CD4-positive, alpha-beta memory T cell (primary cell): ENCODE measurements around the gene PSD2. TPM values are rescaled to one million over a fixed set of nuclear protein-coding genes. Genes with fewer than 3 reads are reported as not detected.

ENCODE experiments used
- CTCF ChIA-PET: fragments of 350-600 bp; sonication (Branson Sonifier 250); formaldehyde crosslinking; loops from one replicate; lab custom pipeline; 2021; ENCODE audit warnings: inconsistent platforms; ENCODE audit not compliant: partially characterized antibody; lab: Charles Lee
- POLR2A ChIA-PET: fragments of 350-600 bp; sonication (Branson Sonifier 250); formaldehyde crosslinking; loops from one replicate; lab custom pipeline; 2021; ENCODE audit not compliant: partially characterized antibody; lab: Charles Lee
- DNase-seq, 5 donors: peaks; one replicate each; pipeline versions ENCODE4 v3.0.0 to v3.0.0-alpha.2; 2020 to 2022; ENCODE audit warnings: mixed read lengths in 1 of 5
- H3K27ac ChIP-seq: one replicate; pipeline ENCODE4 v1.7.0; 2013; ENCODE audit warnings: low read depth, low read length
- H3K27me3 ChIP-seq: 2 replicates; pipeline ENCODE4 v1.7.0; 2013; ENCODE audit warnings: mild to moderate bottlenecking, low read length, moderate library complexity; ENCODE audit not compliant: insufficient read depth
- H3K36me3 ChIP-seq: 2 replicates; pipeline ENCODE4 v1.7.0; 2013; ENCODE audit warnings: mild to moderate bottlenecking, low read length, moderate library complexity; ENCODE audit not compliant: insufficient read depth
- H3K4me1 ChIP-seq: 2 replicates; pipeline ENCODE4 v1.7.0; 2013; ENCODE audit warnings: mild to moderate bottlenecking, low read length, moderate library complexity; ENCODE audit not compliant: insufficient read depth
- H3K4me3 ChIP-seq, 2 donors: one replicate each; pipeline ENCODE4 v1.7.0; 2013; ENCODE audit warnings: low read length in 2 of 2, mild to moderate bottlenecking in 1 of 2
- H3K9me3 ChIP-seq, 2 donors: one replicate each; pipeline ENCODE4 v1.7.0; 2013; ENCODE audit warnings: low read length in 2 of 2, control low read depth in 1 of 2; ENCODE audit not compliant: control insufficient read depth in 1 of 2
- H3K27ac Mint-ChIP-seq, 7 donors: one replicate each; pipeline ENCODE4 v1.8.0; 2020 to 2021; ENCODE audit warnings: mixed read lengths in 7 of 7, mild to moderate bottlenecking in 6 of 7, inconsistent platforms in 3 of 7, moderate library complexity in 3 of 7
- H3K27me3 Mint-ChIP-seq, 2 donors: one replicate each; pipeline ENCODE4 v1.8.0; 2020 to 2021; ENCODE audit warnings: mixed read lengths in 2 of 2
- H3K36me3 Mint-ChIP-seq, 2 donors: one replicate each; pipeline ENCODE4 v1.8.0; 2020 to 2021; ENCODE audit warnings: mixed read lengths in 2 of 2, inconsistent platforms in 1 of 2, mild to moderate bottlenecking in 1 of 2
- H3K4me1 Mint-ChIP-seq, 4 donors: one replicate each; pipeline ENCODE4 v1.8.0; 2020 to 2021; ENCODE audit warnings: mixed read lengths in 4 of 4, mild to moderate bottlenecking in 1 of 4
- H3K4me3 Mint-ChIP-seq, 8 donors: one replicate each; pipeline ENCODE4 v1.8.0; 2020 to 2021; ENCODE audit warnings: mixed read lengths in 8 of 8, mild to moderate bottlenecking in 7 of 8, moderate library complexity in 6 of 8, inconsistent platforms in 3 of 8
- H3K9me3 Mint-ChIP-seq, 8 donors: one replicate each; pipeline ENCODE4 v1.8.0; 2020 to 2021; ENCODE audit warnings: mixed read lengths in 8 of 8, mild to moderate bottlenecking in 5 of 8, inconsistent platforms in 3 of 8, moderate library complexity in 1 of 8
- intact Hi-C: fragments of 100-400 bp; cut with micrococcal nuclease; formaldehyde crosslinking; loops from one replicate; pipeline ENCODE4 v1.15.1; 2023
- polyA plus RNA-seq, 2 donors: library from polyadenylated mRNA; unstranded; fragments of 300-500 nt; fragmentation: Illumina TruSeq; gene quantifications; one replicate each; pipeline ENCODE4 v1.2.3, GENCODE V29; 2021
- total RNA-seq, 2 experiments: library from RNA; stranded (reverse); gene quantifications; one replicate each; pipeline ENCODE4 v1.2.3, GENCODE V29; 2021

The PSD2 gene
- total RNA-seq (not detected), polyA plus RNA-seq (not detected)

DNA sequence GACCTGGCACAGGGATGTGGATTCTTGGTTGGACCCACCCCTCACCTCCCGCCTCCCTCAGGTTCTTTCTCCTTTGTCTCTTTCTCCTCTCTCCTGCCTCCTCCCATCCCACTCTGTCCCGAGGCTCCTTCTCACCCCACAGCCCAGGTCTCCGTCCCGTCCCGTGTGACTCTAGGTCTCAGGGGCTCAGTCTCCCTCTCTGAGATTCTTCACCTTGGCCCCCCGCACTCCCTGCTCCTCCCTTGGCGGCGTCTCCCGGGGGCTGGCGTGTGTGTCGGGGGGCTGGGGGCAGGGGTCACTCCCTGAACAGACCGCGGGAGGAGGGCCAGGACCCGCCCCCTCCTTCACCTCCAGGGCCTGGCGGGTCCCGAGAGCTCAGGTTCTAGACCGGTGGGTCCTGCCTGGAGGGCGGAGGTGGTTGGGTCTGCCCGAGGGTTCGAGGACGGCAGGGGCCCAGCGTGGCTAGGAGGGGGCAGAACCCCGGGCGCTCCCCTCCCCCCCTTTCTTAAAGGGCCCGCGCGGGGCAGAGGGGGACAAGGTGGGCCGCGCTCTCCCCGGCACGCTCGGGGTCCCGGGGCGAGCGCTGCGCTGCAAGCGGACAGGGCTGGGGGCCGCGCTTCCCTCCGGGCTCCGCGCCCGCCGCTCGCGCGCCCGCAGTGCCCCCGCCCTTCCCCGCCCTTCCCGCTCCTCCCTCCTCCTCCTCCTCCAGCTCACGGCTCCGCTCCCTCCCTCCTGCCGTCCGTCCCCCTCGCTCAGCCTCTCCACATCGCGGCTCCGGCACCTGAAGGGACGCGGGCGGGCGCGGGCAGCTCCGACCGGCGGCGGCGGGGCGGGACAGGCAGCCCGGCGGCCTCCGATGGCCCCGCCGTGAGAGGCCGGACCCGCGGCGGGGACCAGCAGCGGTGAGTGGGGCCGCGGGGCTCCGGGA is at the start of gene PSD2:
PSD2 (plus strand) TSS at position 735 of the 928 bp plus-strand sequence. CDS start 13,633 bp downstream, outside the sequence.
- Mint-ChIP-seq H3K9me3 (no peaks in the 10 kb centered on the region), H3K27me3 (peaks cover 38 to 47% of the 10 kb centered on the region in 2 donors), H3K4me1 (peaks cover 3 to 17% (median 9%) of the 10 kb centered on the region in 4 donors), H3K27ac (peak within 1 kb of the TSS in 1 of 7 donors; percentile 19), H3K4me3 (peak within 1 kb of the TSS; percentile 49 to 81 (median 71)), H3K36me3 (no peaks in the 10 kb centered on the region)
- Histone ChIP-seq H3K27me3 (peaks cover 38% of the 10 kb centered on the region), H3K4me3 (no peak within 1 kb of the TSS), H3K4me1 (peaks cover 7% of the 10 kb centered on the region), H3K27ac (no peak within 1 kb of the TSS), H3K36me3 (no peaks in the 10 kb centered on the region), H3K9me3 (no peaks in the 10 kb centered on the region)
- intact Hi-C loops = no loop called here
- DNase-seq = no peak
- ChIA-PET POLR2A (no interaction called here), CTCF (interaction anchor here (2.2 to 5.4 kb wide), 2 partner anchors 8 to 173 kb away, joined by 5 to 46 read pairs; no protein-coding TSS in a partner anchor)

DNA sequence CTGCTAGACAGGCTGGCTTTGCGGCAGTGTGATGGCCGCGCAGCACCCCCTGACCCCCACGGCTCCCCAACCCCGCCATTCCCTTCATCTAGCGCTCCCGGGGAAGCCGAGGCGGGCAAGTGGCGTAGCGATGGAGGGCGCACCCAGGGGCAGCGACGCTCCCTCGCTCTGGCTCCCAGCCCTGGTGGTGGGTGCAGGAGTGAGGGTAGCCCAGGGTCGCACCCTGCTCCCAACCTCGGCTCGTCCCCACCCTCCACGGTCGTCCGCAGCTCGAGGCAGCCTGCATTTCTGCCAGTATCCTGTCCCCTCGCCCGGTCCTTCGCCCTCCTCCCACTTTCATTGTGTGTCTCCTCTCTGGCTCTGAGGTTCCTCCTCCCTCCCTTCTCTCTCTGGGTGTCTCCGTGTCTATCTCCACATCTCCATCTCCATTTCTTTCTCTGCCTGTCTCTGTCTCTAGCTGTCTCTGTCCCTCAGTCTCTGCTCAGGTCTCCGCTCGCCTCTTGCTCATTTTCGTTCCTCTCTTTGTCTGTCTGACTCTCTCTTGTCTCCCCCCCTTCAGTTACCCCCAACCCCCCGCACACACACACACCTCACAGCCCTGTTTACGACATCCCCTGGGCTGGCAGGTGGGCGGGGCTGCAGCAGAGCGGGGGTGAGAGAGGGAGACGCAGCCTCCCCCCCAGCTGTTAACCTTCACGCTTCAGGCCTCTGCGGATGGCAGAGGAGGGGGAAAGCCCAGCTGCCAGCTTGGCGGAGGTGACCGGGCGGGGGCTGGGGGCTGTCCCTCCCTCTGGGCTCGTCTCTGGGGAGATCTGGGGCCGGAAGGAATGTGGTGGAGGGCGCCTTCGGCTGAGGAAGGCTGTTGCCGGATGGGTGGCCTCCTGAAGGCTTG is 48.7 kb upstream of the PSD2 start:
- H3K27ac Mint-ChIP-seq = peak overlapping the region in 6 of 7 donors; percentile 12 to 92 (median 75)
- POLR2A ChIA-PET = interaction anchor here (1.8 to 3.3 kb wide), 2 partner anchors 18 to 36 kb away, joined by 6 to 11 read pairs; no protein-coding TSS in a partner anchor
- intact Hi-C loops = loop anchor here (1.0 to 5.0 kb wide), 3 partner anchors 18 to 110 kb away; no protein-coding TSS in a partner anchor
- Histone ChIP-seq H3K4me1 (peaks cover 19% of the 10 kb centered on the region), H3K9me3 (no peaks in the 10 kb centered on the region), H3K4me3 (peak overlapping the region; percentile 57 to 60), H3K36me3 (no peaks in the 10 kb centered on the region), H3K27me3 (no peaks in the 10 kb centered on the region), H3K27ac (no peak overlapping the region)
- H3K27me3 Mint-ChIP-seq = peaks cover 8 to 14% of the 10 kb centered on the region in 2 donors
- DNase-seq = peak; percentile 43 to 85 (median 53)
- H3K4me1 Mint-ChIP-seq = peaks cover 12 to 41% (median 18%) of the 10 kb centered on the region in 4 donors
- CTCF ChIA-PET = interaction anchor here (1.1 to 2.0 kb wide), 3 partner anchors 18 to 112 kb away, joined by 5 to 6 read pairs (median 6); no protein-coding TSS in a partner anchor
- no peaks in the 10 kb centered on the region for H3K9me3 Mint-ChIP-seq
- H3K4me3 Mint-ChIP-seq = peak overlapping the region; percentile 82 to 97 (median 90)
- H3K36me3 Mint-ChIP-seq = no peaks in the 10 kb centered on the region

- intact Hi-C loops = loop anchor here (1.0 to 5.0 kb wide), 3 partner anchors 17 to 111 kb away; no protein-coding TSS in a partner anchor
- CTCF ChIA-PET = interaction anchor here (1.1 to 2.0 kb wide), 3 partner anchors 17 to 113 kb away, joined by 5 to 6 read pairs (median 6); no protein-coding TSS in a partner anchor
- POLR2A ChIA-PET = interaction anchor here (1.8 to 3.3 kb wide), 2 partner anchors 18 to 37 kb away, joined by 6 to 11 read pairs; no protein-coding TSS in a partner anchor
- H3K27ac ChIP-seq = no peak overlapping the region
- Mint-ChIP-seq H3K27ac (peak overlapping the region in 4 of 7 donors; percentile 39 to 74 (median 64)), H3K9me3 (no peaks in the 10 kb centered on the region), H3K4me1 (peaks cover 12 to 41% (median 18%) of the 10 kb centered on the region in 4 donors), H3K4me3 (peak overlapping the region; percentile 82 to 97 (median 90)), H3K36me3 (no peaks in the 10 kb centered on the region), H3K27me3 (peaks cover 14% of the 10 kb centered on the region in 2 donors)
- peak; percentile 16 to 73 (median 21) for DNase-seq
- H3K4me3 ChIP-seq = peak overlapping the region; percentile 57 to 60
- H3K27me3 ChIP-seq = no peaks in the 10 kb centered on the region
- no peaks in the 10 kb centered on the region for H3K36me3 ChIP-seq
- no peaks in the 10 kb centered on the region for H3K9me3 ChIP-seq
- H3K4me1 ChIP-seq = peaks cover 19% of the 10 kb centered on the region
Observed at GRCh38 chr5:139747583-139748504, 47.8 kb upstream of the PSD2 start.

GRCh38 chr5:139748505-139748826 is 47.1 kb upstream of the PSD2 start:
- intact Hi-C loops = loop anchor here (5.0 kb wide), 1 partner anchor 111 kb away; no protein-coding TSS in a partner anchor
- Mint-ChIP-seq H3K4me1 (peaks cover 12 to 41% (median 18%) of the 10 kb centered on the region in 4 donors), H3K27me3 (peaks cover 14 to 16% of the 10 kb centered on the region in 2 donors), H3K9me3 (no peaks in the 10 kb centered on the region), H3K27ac (peak overlapping the region in 1 of 7 donors; percentile 61), H3K4me3 (peak overlapping the region in 7 of 8 donors; percentile 82 to 97 (median 93)), H3K36me3 (no peaks in the 10 kb centered on the region)
- H3K9me3 ChIP-seq = no peaks in the 10 kb centered on the region
- H3K36me3 ChIP-seq = no peaks in the 10 kb centered on the region
- H3K27ac ChIP-seq = no peak overlapping the region
- ChIA-PET POLR2A (interaction anchor here (1.8 to 3.3 kb wide), 2 partner anchors 17 to 38 kb away, joined by 6 to 11 read pairs; no protein-coding TSS in a partner anchor), CTCF (interaction anchor here (1.8 to 2.0 kb wide), 2 partner anchors 17 to 27 kb away, joined by 6 read pairs; no protein-coding TSS in a partner anchor)
- H3K27me3 ChIP-seq = no peaks in the 10 kb centered on the region
- H3K4me1 ChIP-seq = peaks cover 19% of the 10 kb centered on the region
- no peak for DNase-seq
- peak overlapping the region in 1 of 2 donors; percentile 60 for H3K4me3 ChIP-seq

DNA sequence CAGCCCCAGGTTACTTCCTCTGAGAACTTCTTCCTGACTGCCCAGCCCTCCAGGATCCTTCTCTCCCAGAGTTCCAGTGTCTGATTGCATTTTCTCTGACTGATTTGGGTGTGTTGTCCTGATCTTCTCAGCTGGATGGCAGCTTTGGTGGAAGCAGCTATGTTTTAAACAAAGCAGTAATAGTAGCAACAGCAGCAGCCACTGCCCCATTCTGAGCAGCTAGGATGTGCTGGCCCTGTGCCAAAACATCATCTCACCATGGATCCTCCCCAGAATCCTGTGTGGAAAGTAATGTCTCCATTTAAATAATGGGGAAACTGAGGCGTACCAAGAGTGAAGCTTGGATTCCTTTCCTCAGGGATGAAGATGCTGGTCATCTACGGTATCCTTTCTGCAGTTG is 46.4 kb upstream of the PSD2 start:
- Mint-ChIP-seq H3K36me3 (no peaks in the 10 kb centered on the region), H3K9me3 (no peaks in the 10 kb centered on the region), H3K27me3 (peaks cover 14 to 16% of the 10 kb centered on the region in 2 donors), H3K27ac (peak overlapping the region in 3 of 7 donors; percentile 7 to 66 (median 61)), H3K4me1 (peaks cover 12 to 41% (median 18%) of the 10 kb centered on the region in 4 donors), H3K4me3 (peak overlapping the region; percentile 40 to 97 (median 66))
- Histone ChIP-seq H3K27me3 (no peaks in the 10 kb centered on the region), H3K4me1 (peaks cover 19% of the 10 kb centered on the region), H3K4me3 (no peak overlapping the region), H3K27ac (no peak overlapping the region), H3K9me3 (no peaks in the 10 kb centered on the region), H3K36me3 (no peaks in the 10 kb centered on the region)
- ChIA-PET CTCF (interaction anchor here (1.8 to 2.0 kb wide), 2 partner anchors 16 to 26 kb away, joined by 6 read pairs; no protein-coding TSS in a partner anchor), POLR2A (interaction anchor here (3.3 kb wide), 1 partner anchor 39 kb away, joined by 11 read pairs; no protein-coding TSS in a partner anchor)
- intact Hi-C loops = loop anchor here (5.0 kb wide), 1 partner anchor 112 kb away; no protein-coding TSS in a partner anchor
- DNase-seq = no peak
